ENCODE data around the gene CADM2.
"Not testable (repeated sequence)": the region's sequence is repeated elsewhere in the genome, so short reads cannot be mapped to it uniquely, and the experiment has no call there.

CADM2 gene

DNA sequence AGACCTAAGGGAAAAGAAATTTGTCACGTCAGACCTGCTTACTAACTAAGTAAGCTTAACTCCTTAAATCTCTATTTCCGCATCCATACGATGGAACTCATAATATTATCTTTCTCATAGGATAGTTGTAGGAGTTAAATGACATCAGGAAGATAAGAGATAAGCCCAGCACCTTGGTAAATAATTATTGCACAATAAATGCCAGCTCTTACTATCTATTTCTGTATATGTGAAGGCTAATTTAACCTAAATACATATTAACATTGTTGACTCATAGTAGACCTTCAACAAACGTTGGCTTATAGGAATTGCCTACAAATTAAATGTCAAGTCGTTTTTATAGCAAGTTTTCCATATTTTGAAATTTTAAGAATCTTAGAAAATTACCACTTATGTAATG, 709.0 kb downstream of the CADM2 start:
- in situ Hi-C loops (cut with HindIII; ENCODE audit: low pct_ligation_motif_present, low pct_unique_long_range_greater_than_20kb, low sequenced_read_pairs) = no loop called here
- DNase-seq = no peak

DNA sequence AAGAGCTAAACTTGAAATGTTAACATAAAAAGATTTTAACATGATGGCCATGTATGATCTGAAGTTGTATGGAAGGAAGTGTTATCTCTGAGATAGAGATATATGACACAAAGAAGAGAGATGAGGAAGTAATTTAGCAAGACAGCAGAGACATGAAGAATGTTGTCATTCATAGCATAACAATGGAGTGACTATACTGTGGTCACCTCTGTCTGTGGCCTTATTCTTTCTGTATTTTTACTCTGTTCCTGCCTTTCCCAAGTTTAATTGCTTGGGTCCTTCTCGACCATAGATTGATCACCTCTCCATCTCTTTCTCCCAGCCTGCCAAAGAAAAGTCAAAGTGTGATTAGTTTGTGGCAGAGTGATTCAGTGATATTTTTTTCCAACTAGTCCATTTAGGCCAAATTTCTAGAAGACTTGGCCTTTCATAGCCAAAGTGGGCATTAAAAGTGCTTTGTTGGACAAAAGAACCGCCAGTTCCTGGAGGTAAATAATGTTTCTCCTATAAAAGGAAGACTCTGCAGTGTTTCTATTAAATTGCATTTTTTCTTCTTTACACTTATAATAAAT, 711.9 kb downstream of the CADM2 start:
- DNase-seq = no peak
- in situ Hi-C loops (cut with HindIII; ENCODE audit: low pct_ligation_motif_present, low pct_unique_long_range_greater_than_20kb, low sequenced_read_pairs) = no loop called here

DNA sequence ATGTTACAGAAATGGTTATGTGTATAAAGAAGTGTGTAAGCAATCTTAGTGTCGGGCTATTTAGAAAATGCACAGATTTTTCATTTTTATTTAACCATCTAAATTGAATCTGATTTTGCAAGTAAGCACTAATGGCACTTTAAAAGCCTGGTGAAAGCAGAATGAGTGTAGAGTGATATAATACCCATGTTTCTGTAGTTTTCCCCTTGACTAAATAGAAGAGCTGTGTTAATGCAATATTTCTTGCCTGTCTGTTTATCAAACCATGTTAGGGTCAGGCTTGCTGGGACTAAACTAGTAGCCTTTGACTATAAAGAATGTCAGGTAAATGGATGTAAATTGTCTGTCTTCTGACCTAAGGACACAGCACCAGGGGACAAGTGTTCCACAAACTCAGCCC, 714.0 kb downstream of the CADM2 start:
- DNase-seq = no peak
- in situ Hi-C loops (cut with HindIII; ENCODE audit: low pct_ligation_motif_present, low pct_unique_long_range_greater_than_20kb, low sequenced_read_pairs) = no loop called here

DNA sequence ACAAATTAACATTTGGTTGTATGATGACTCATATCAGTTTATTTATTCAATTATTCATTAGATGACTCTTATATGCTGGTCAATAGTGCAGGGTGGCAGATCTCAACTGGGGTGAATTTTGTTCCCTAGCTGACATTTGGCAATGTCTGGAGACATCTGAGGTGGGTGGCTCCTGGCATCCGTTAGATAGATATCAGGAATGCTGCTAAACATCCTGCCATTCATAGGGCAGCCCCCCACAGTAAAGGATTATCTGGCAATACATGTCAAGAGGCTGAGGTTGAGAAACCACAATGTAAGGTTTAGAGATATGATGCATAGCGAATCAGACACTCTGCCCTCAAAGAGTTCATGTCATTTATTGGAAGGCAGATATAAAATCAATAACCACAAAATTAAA, 719.9 kb downstream of the CADM2 start:
- DNase-seq = no peak
- in situ Hi-C loops (cut with HindIII; ENCODE audit: low pct_ligation_motif_present, low pct_unique_long_range_greater_than_20kb, low sequenced_read_pairs) = no loop called here

DNA sequence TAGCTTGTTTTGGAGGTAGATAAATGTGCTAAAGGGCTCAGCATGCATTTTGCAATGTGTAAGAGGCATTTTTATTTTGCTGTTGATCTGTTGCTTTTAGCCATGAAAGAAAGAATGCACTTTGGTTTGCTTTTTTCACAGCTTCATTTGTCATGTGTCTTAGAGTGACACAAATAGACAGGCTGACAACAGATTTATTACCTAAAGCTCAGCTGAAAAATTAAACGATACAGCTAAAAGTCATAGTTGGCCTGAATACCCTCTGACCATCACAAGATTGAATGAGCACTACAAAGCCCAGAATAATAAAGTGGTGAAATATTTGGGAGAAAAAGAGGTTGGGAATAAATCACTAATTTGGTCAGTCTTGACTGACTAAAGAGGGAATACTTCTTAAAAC, 723.1 kb downstream of the CADM2 start:
- in situ Hi-C loops (cut with HindIII; ENCODE audit: low pct_ligation_motif_present, low pct_unique_long_range_greater_than_20kb, low sequenced_read_pairs) = no loop called here
- DNase-seq = no peak

DNA sequence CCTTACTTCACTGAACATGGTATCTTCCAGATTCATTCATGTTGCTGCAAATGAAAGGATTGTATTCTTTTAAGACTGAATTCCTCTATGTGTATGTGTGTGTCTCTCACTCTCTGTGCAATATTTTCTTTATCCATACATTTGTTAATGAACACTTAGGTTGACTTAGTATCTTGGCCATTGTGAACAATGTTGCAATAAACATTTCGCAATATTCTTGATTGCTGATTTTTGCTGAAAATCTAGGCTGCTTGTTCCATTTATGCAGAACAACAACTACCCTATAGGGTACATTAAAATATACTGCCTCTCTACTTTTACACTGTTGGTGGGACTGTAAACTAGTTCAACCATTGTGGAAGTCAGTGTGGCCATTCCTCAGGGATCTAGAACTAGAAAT, 732.4 kb downstream of the CADM2 start:
- in situ Hi-C loops (cut with HindIII; ENCODE audit: low pct_ligation_motif_present, low pct_unique_long_range_greater_than_20kb, low sequenced_read_pairs) = no loop called here
- no peak for DNase-seq

DNA sequence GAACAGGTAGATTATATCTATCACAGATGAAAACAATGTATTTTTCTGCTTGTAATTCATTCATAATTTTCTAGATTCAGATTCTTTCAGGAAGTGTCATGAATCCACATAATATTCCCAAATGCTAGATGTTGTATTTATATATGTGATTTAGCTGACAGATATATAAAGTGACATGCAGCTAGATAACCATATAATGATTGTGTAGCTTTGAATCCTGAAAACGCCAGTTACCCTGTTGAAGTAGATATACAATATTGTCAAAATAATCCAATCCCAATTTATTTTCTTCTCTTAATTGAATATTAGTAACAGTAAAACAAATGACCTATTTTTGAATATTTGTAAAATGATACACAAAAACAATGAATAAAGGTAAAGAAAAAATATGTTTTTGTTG, 738.4 kb downstream of the CADM2 start:
- in situ Hi-C loops (cut with HindIII; ENCODE audit: low pct_ligation_motif_present, low pct_unique_long_range_greater_than_20kb, low sequenced_read_pairs) = no loop called here
- DNase-seq = no peak

DNA sequence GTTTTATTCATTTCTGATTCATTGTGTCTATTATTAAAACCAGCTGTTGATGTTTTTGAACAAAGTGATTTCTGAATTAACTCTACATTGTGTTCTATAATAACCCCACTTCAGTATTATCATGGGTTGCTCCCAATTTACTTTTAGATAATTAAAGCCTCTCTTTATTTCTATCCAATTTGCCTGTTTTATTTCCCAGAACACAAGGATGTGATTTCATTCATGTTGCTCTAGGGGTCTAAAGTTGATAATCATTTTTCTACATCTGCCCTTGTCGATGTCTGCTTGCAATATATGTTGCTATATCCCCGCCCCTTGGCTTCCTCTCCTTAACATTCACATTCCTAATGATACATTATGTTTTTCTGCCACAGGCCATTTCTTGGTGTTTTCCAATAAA, 747.3 kb downstream of the CADM2 start:
- no peak for DNase-seq
- in situ Hi-C loops (cut with HindIII; ENCODE audit: low pct_ligation_motif_present, low pct_unique_long_range_greater_than_20kb, low sequenced_read_pairs) = no loop called here

DNA sequence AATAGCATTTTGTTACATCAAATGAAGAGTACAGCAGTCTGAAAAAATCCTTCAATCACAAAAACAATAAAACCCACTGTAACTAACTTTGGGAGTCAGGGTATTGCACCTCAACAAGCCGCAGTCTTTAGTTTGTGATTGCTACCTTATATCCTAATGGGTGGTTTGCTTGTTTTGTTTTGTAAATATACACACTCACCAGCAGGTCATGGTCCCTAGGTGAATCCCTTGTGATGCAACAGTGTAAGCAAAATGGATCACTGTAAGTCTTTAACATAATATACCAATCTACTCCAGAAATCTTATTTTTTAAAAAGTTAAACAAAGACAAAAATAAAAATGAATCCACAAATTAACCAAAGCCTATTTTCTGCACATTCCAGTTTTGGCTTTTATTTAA, 749.5 kb downstream of the CADM2 start:
- in situ Hi-C loops (cut with HindIII; ENCODE audit: low pct_ligation_motif_present, low pct_unique_long_range_greater_than_20kb, low sequenced_read_pairs) = not testable (repeated sequence)

DNA sequence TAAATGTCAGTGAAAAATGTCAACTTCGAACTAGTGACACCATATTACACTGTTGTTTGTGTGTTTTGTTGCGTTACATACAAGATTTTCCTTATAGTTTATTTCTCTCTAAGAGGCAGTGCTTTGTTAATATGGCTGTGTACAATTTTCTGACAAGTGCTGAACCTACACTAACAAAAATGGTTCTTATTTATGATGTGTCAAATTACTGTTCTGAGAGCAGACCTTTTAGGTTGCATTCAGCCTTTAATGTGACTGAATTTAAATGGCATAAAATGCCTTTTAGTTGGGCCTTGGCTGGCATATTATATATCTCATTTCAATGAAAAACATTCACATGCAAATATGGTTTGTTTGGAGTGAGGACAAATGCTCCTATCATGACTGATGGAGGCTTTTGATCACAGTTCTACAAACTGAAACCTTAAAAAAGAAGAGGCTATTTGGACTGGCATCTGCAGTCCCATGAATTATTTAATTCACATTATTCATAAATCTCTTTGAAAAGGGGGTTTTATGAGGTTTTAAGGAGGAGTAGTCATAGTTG, 750.6 kb downstream of the CADM2 start:
- in situ Hi-C loops (cut with HindIII; ENCODE audit: low pct_ligation_motif_present, low pct_unique_long_range_greater_than_20kb, low sequenced_read_pairs) = no loop called here
- DNase-seq = no peak

More for the DNA sequence above, 749.5 kb downstream of the CADM2 start:
- not testable (repeated sequence) for DNase-seq

DNA sequence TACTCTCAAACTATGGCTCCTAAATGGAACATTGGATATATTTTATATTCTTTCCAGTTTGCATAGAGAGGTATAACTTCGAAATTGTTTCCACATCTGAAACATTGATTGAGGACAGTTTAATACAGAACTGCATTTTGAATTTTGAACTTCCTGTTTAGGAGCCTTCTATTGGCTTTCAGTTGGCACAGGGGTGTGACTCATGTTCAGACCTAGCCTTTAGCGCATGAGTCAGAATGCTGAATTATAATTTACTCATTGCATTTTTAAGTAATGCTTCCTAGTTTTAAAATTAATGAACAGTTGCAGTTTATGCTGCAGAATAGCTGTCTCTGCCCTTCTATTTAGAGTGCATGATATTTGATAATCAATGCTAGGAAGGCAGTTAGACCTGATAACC, 751.7 kb downstream of the CADM2 start:
- in situ Hi-C loops (cut with HindIII; ENCODE audit: low pct_ligation_motif_present, low pct_unique_long_range_greater_than_20kb, low sequenced_read_pairs) = no loop called here

DNA sequence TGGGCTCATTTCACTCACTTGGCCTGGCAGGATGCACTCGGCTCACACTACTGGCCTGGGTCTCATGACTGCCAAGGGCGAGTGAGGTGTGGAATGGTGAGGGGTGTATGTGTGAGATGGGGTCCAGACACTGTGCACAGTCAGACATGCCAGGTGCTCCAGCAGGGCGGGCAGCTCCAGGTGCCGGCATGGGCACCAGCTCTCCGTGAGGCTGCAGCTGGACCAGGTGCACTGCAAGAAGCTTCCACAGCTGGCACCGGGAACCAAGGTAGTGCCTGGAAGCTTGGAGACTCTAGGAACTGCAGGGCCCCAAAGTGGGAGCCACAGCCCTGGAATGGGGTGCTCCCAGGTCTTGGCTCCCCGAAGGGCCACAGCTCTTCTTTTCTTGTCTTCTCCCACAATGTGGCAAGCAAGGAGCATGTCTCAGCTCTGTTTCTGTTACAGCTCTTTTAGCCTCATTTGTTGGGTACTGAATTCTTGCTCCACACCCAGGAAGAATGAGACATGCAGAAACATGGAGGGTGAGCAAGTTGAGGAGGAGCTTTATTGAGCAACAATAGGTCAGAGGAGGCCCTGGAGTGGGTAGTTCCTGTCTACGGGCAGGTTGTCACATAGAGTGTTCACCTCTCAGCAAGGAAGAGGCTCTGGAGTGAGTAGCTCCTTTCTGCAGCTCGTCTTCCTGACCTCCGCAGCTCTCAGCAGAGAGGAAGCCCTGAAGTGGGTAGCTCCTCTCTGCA, 762.8 kb downstream of the CADM2 start:
- DNase-seq = no peak
- in situ Hi-C loops (cut with HindIII; ENCODE audit: low pct_ligation_motif_present, low pct_unique_long_range_greater_than_20kb, low sequenced_read_pairs) = no loop called here

More for the DNA sequence above, 751.7 kb downstream of the CADM2 start:
- no peak for DNase-seq

DNA sequence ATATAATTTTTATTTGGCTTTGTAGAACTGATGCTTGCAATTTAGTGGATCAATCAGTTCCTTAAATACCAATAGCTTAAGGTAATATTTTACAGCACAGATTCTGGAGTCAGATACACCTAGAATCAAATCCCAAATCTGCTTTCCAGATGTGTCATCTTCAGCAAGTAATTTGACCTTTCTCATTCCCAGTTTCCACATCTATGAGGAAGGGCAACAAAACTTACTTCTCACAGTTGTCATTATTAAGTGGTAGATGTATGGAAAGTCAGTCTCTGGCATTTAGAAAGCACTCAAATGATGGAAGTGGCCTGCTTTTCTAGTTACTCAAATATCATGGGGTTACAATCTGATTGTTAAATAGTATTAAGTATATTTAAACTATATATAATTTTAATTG, 767.0 kb downstream of the CADM2 start:
- in situ Hi-C loops (cut with HindIII; ENCODE audit: low pct_ligation_motif_present, low pct_unique_long_range_greater_than_20kb, low sequenced_read_pairs) = no loop called here
- DNase-seq = no peak

DNA sequence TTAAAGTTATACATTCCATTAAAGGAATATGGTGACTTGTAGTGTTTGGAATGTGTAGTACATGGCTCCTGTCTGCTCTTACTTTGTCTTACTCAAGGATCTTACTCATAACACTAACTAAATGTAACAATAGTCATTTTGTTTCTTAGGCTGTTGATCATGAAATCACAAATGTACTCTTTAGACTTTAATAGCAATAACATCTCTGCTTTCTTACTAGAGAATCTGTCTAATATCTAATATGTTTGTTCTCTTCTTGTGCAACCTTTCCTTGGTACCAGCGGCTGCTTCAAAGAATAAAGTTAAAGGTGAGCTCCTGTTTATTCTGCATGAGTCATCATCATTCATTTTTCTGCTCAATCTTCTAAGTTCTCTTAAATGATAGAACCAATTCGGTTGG, 767.5 kb downstream of the CADM2 start:
- in situ Hi-C loops (cut with HindIII; ENCODE audit: low pct_ligation_motif_present, low pct_unique_long_range_greater_than_20kb, low sequenced_read_pairs) = no loop called here
- DNase-seq = no peak

DNA sequence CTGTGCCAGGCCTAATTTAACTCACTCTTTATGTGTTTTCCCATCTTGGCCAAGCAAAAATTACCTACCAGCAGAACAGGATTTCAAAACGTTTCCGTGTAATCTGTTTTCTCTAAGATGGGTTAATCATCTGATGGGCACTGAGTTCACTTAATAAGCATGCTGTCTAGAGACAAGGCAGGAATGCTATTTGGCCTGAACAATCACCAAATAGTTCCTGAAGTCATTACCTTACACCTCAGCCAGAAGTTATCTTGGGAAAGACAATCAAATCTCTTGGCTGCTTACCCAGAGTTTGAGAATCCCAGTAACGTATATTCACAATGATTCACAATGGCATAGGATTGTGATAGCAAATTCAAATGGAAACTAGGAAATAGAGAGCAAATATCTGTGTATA, 779.1 kb downstream of the CADM2 start:
- no peak for DNase-seq
- in situ Hi-C loops (cut with HindIII; ENCODE audit: low pct_ligation_motif_present, low pct_unique_long_range_greater_than_20kb, low sequenced_read_pairs) = no loop called here

DNA sequence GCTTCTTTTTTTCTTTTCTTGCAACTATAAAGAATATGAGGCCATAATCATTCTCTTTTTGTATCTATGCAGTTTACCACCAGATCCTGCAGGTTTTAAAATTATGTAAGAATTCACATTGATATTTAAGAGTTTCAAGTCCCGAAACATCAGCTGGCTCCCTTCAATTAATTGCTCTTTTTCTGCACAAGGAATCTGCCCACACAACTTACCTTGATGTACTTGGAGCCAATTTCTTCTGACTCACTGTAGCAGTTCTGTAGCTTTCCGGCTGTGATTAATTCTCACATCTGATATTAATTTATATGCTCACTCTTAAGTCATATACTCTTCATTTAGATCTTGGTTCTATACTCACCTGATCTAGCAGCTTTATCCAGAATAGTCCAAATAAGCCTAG, 781.8 kb downstream of the CADM2 start:
- in situ Hi-C loops (cut with HindIII; ENCODE audit: low pct_ligation_motif_present, low pct_unique_long_range_greater_than_20kb, low sequenced_read_pairs) = no loop called here

DNA sequence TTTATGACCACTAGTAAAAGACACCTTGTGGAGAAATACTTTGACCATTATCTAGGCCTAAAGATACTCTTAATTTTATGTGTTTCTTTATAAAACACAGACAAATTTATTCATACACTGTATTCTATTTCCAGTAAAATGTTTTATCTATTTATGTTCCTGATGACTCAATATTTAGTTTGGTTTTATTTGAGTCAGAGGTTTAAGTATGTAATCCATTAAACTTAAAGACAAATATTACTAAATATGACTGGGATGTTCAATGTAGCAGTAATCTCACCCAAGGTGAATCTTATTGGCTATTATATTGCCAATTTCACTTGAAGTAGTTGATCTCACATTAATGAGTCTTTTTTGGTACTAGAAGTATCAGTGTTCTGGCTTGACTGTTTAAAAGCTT, 799.7 kb downstream of the CADM2 start:
- DNase-seq = no peak
- in situ Hi-C loops (cut with HindIII; ENCODE audit: low pct_ligation_motif_present, low pct_unique_long_range_greater_than_20kb, low sequenced_read_pairs) = no loop called here

More for the DNA sequence above, 781.8 kb downstream of the CADM2 start:
- no peak for DNase-seq

DNA sequence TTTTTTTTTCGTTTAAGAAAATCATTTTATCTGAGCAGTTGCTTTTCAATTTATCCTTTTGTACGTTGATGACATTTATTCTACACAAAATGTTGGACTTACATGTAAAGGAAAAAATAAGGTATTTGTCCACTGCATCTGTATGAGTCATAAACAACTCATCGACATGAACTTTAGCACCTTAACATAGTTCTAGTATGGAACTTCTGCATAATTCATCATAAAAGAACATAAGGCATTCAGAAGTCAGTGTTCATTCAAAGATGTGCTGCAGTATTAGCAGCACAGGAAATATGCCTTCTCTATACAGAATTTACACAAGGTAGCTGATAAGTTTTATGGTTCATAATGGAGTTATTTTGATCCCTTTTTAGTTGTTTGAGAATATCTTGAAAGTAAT, 801.6 kb downstream of the CADM2 start:
- in situ Hi-C loops (cut with HindIII; ENCODE audit: low pct_ligation_motif_present, low pct_unique_long_range_greater_than_20kb, low sequenced_read_pairs) = no loop called here

DNA sequence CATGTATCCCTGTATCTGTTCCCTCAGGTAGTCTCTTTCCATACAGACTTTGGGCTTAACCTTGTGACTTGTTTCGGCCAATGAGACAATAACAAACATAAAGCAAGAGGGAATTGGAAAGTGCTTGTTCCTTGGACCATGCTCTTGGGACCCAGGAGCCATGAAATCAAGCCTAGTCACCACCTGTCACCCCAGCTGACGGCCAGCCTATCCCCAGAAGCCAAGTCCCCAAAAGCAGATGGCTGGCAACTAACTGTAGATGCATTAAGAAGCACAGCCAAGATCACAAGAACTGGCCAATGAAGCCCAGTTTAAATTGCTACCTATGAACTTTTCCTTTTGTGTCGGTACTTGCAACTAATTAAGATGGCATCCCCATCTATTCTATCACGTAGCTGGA, 822.0 kb downstream of the CADM2 start:
- no peak for DNase-seq

More for the DNA sequence above, 801.6 kb downstream of the CADM2 start:
- DNase-seq = no peak

DNA sequence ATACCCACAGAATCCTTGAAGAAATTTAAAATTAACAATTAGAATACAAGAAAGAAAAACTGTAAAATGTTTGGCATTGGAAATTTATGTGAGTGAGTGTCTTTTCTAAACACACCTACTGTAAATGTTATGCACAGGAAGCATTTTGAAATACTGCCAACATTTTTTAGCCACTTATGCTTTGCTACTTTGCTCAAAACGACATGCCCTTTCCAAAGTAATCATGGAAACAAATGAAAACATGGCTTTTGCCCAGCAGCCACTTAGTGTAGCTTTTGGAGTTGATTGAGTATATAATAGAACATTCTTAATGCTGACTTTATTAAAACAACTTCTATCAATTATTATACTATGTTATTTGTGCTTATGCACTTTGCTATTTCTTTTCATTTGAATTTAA, 823.0 kb downstream of the CADM2 start:
- in situ Hi-C loops (cut with HindIII; ENCODE audit: low pct_ligation_motif_present, low pct_unique_long_range_greater_than_20kb, low sequenced_read_pairs) = no loop called here
- no peak for DNase-seq

More for the DNA sequence above, 822.0 kb downstream of the CADM2 start:
- in situ Hi-C loops (cut with HindIII; ENCODE audit: low pct_ligation_motif_present, low pct_unique_long_range_greater_than_20kb, low sequenced_read_pairs) = no loop called here
